ENCODE measurements around the gene FADS6.
"Not testable (repeated sequence)": the region's sequence is repeated elsewhere in the genome, so short reads cannot be mapped to it uniquely, and the experiment has no call there.

GRCh38 chr17:74911423-74911822, 18.0 kb upstream of the FADS6 start:
- not testable (repeated sequence) for TF ChIP-seq CTCF, POLR2A (IDR thresholded peaks at IDR 0.05)
